Prostate gland (tissue), 2 donors: ENCODE measurements around the gene SLC5A1. TPM values are rescaled to one million over a fixed set of nuclear protein-coding genes. Genes with fewer than 3 reads are reported as not detected.

ENCODE experiments used
- DNase-seq: peaks from one replicate; pipeline ENCODE4 v3.0.0-alpha.2; 2019; ENCODE audit warnings: low spot score
- H3K27ac ChIP-seq, 2 donors: fragments of 200-600 bp; sonication (generic); 2 replicates each; pipeline ENCODE4 v1.5.1; 2017 to 2019
- H3K27me3 ChIP-seq: fragments of 200-600 bp; sonication (generic); replicated peaks from 2 replicates; pipeline ENCODE4 v1.5.1; 2019; ENCODE audit not compliant: insufficient read depth
- H3K36me3 ChIP-seq, 2 donors: fragments of 200-600 bp; sonication (generic); 1 replicate in 1 of 2; 2 replicates in 1 of 2; pipeline versions ENCODE4 v1.5.1 to v1.8.1; 2017 to 2019
- H3K4me1 ChIP-seq: fragments of 200-600 bp; sonication (generic); replicated peaks from 2 replicates; pipeline ENCODE4 v1.5.1; 2019
- H3K4me3 ChIP-seq, 2 donors: fragments of 200-600 bp; sonication (generic); 2 replicates each; pipeline ENCODE4 v1.5.1; 2017 to 2019
- H3K9me3 ChIP-seq: fragments of 200-600 bp; sonication (generic); 2 replicates; pipeline ENCODE4 v1.5.1; 2017
- POLR2A ChIP-seq: fragments of 450-650 bp; IDR thresholded peaks from one replicate; pipeline ENCODE4 v1.6.1; 2016; ENCODE audit warnings: antibody characterized with exemption, mild to moderate bottlenecking
- POLR2AphosphoS5 ChIP-seq: sonication (generic); formaldehyde crosslinking; IDR thresholded peaks from one replicate; pipeline ENCODE4 v1.6.1; 2017; ENCODE audit warnings: antibody characterized with exemption
- WGBS: methylation state at CpG from one replicate; pipeline ENCODE4 v1.1.5; 2018; 5-methylcytosine and 5-hydroxymethylcytosine counted together
- intact Hi-C: fragments of 100-400 bp; cut with DNase I; formaldehyde crosslinking; loops from one replicate; pipeline ENCODE4 v1.14.2; 2022
- total RNA-seq, 2 donors: library from RNA; depleted of rRNA; stranded (reverse); fragments of >200 nt; gene quantifications; one replicate each; pipeline ENCODE4 v1.1.0, GENCODE V29; 2016
- TF ChIP-seq, protein P1 (sequence below), 4 experiments: fragments of 200-600 bp in 2 of 4; fragments of 450-650 bp in 2 of 4; sonication (generic) in 2 of 4; IDR thresholded peaks; 1 replicate in 3 of 4; 2 replicates in 1 of 4; pipeline ENCODE4 v1.5.1; 2016 to 2019; ENCODE audit warnings: antibody characterized with exemption in 4 of 4, mild to moderate bottlenecking in 2 of 4, moderate library complexity in 2 of 4

Gene SLC5A1
- total RNA-seq, 2 donors from 2014 or later = 2.9 to 4.8 TPM

DNA sequence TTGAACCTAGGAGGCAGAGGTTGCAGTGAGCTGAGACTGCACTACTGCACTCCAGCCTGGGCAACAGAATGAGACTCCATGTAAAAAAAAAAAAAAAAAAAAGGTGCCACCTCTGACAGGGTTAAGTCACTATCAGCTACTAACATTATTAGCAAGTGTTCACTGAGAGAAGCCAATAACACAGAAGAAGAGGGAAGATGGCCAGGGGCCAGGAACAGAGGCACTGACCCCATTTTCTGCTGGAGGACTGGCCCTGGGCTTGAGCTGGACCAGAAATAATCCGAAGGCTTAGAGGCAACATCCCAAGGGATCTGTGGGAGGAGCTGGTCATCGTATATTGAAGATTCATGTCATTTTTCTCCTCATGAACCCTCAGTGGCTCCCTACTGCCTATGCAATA, 5.0 kb downstream of the SLC5A1 start:
- Histone ChIP-seq H3K36me3 (no peaks in the 10 kb centered on the region), H3K27me3 (no peaks in the 10 kb centered on the region), H3K9me3 (no peaks in the 10 kb centered on the region), H3K4me3 (no peak overlapping the region), H3K4me1 (peaks cover 3% of the 10 kb centered on the region), H3K27ac (no peak overlapping the region)
- WGBS = 68% methylated on average over 2 of the region's 2 CpGs
- no peak for DNase-seq
- TF ChIP-seq, protein P1, sequence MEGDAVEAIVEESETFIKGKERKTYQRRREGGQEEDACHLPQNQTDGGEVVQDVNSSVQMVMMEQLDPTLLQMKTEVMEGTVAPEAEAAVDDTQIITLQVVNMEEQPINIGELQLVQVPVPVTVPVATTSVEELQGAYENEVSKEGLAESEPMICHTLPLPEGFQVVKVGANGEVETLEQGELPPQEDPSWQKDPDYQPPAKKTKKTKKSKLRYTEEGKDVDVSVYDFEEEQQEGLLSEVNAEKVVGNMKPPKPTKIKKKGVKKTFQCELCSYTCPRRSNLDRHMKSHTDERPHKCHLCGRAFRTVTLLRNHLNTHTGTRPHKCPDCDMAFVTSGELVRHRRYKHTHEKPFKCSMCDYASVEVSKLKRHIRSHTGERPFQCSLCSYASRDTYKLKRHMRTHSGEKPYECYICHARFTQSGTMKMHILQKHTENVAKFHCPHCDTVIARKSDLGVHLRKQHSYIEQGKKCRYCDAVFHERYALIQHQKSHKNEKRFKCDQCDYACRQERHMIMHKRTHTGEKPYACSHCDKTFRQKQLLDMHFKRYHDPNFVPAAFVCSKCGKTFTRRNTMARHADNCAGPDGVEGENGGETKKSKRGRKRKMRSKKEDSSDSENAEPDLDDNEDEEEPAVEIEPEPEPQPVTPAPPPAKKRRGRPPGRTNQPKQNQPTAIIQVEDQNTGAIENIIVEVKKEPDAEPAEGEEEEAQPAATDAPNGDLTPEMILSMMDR (IDR thresholded peaks at IDR 0.05) = no peak
- TF ChIP-seq POLR2AphosphoS5 = no peak
- no peak for TF ChIP-seq POLR2A
- intact Hi-C loops = no loop called here

DNA sequence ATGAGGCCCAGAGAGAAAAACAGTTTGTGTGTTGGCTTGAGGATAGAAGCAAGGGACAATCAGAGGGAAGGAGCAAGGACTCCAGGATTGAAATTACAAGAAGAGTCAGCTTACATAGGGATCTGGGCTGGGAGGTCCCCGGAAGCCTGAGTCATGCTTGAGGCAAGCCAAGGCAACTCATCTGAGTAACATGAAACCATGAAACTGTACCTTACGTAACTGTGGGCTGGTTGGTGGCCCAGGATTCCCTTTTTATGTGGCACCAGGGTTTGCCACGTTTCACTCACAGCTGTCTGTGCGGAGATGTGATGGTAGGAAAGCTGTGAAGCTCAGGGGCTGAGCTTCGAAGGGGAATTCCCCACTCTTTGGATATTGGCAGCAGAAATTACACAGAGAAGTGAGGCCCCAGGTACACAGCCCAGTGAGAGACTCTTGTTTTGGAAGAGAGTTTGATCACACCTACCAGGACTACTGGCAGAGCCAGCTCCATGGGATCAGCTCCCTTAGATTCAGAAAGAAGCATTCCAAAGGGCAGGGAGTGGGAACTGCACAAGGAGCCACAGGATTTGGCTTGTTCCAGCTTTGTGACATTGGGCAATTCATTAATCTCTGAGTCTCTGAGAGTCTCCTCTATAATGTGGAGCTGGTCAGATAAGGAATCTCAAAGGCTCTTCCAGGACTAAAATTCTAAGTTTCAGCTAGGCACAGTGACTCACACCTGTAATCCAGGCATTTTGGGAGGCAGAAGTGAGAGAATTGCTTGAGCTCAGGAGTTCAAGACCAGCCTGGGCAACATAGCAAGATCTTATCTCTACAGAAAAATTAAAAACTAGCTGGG, 7.8 kb downstream of the SLC5A1 start:
- TF ChIP-seq POLR2AphosphoS5 = peak; percentile 93
- TF ChIP-seq, protein P1 (IDR thresholded peaks at IDR 0.05) = no peak
- WGBS = 29% methylated on average over 5 of the region's 5 CpGs
- no peaks in the 10 kb centered on the region for H3K9me3 ChIP-seq
- DNase-seq = peak; percentile 90
- intact Hi-C loops = no loop called here
- H3K27me3 ChIP-seq = no peaks in the 10 kb centered on the region
- H3K4me3 ChIP-seq = no peak overlapping the region
- H3K36me3 ChIP-seq = no peaks in the 10 kb centered on the region
- H3K27ac ChIP-seq = peak overlapping the region; percentile 41 to 49
- H3K4me1 ChIP-seq = peaks cover 3% of the 10 kb centered on the region

DNA sequence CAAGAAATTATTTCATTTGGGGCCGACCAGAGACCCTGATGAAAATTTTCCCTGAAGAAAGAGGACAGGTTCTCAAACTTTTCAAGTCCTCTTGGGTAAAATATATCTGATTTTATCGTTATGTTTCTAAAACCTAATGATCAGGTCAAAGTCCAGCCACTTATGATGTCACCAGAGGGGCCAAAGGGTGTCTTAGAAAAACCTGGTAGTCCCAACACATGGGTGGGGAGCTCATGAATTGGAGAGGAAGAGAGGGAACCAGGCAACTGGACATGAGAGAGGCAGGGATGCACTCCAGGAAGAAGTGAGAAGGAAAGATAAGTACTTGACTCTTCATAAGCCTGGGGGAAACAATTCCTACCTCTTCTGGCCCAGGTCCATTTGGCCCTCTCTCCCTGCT, 9.2 kb downstream of the SLC5A1 start:
- no peak for DNase-seq
- H3K27ac ChIP-seq = no peak overlapping the region
- TF ChIP-seq, protein P1 (IDR thresholded peaks at IDR 0.05) = no peak
- TF ChIP-seq POLR2AphosphoS5 (no peak), POLR2A (no peak)
- peaks cover 3% of the 10 kb centered on the region for H3K4me1 ChIP-seq
- intact Hi-C loops = no loop called here
- no peak overlapping the region for H3K4me3 ChIP-seq
- H3K9me3 ChIP-seq = no peaks in the 10 kb centered on the region
- no peaks in the 10 kb centered on the region for H3K27me3 ChIP-seq
- WGBS = 91% methylated on average over 2 of the region's 2 CpGs
- H3K36me3 ChIP-seq = no peaks in the 10 kb centered on the region

DNA sequence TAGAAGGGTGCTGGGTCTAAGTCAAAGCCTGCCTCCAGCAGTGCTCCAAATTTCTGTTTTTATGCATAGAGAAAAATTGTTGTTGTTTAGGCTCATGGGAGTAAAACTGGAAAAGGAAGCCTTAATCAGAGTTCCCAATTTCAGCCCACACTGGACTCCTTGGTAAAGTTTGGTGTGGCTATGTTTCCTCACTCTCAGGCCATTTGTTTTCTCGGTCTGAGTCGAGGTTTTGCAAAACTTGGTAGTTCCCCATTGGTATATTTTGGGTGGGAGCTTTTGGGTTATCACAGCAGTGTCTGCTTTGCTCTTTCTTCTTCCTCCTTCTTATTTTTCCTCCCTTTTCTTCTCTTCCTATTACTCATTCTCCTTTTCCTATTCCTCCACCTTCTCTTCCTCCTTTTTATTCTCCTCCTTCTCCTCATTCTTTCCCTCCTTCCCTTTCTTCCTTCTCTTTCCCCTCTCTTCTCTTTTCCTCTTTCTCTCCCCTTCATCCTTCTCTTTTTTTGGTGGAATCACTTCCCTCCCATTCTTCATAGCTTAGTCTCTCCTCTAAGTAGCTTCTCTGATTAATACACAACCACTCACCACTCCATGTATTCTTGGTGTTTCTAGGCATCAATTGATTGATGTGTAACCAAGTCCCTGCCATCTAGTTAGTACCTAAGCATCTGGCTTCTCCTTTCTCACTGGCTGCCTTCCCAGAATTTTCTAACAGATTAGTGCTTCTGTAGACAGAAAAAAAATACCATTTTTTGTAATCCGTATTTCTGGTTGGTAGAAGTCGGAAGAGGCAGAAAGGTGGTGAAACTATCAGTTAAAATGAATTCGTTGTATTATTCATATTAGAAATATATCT, 10.1 kb downstream of the SLC5A1 start:
- H3K4me1 ChIP-seq = peaks cover 3% of the 10 kb centered on the region
- H3K27ac ChIP-seq = no peak overlapping the region
- intact Hi-C loops = no loop called here
- no peak for TF ChIP-seq POLR2AphosphoS5
- TF ChIP-seq, protein P1 (IDR thresholded peaks at IDR 0.05) = no peak
- TF ChIP-seq POLR2A = no peak
- 78% methylated on average over 5 of the region's 5 CpGs for WGBS
- no peaks in the 10 kb centered on the region for H3K9me3 ChIP-seq
- H3K36me3 ChIP-seq = no peaks in the 10 kb centered on the region
- no peak overlapping the region for H3K4me3 ChIP-seq
- DNase-seq = no peak
- no peaks in the 10 kb centered on the region for H3K27me3 ChIP-seq
